Left ventricle myocardium inferior (tissue), 1 donor: ENCODE data around the gene ACTR8. TPM values are rescaled to one million over a fixed set of nuclear protein-coding genes. Genes with fewer than 3 reads are reported as not detected.

Source experiments
- DNase-seq: peaks from one replicate; pipeline ENCODE4 v3.0.0-alpha.2; 2020
- H3K27ac ChIP-seq: fragments of 200-600 bp; replicated peaks from 2 replicates; pipeline ENCODE4 v1.8.0; 2021
- H3K27me3 ChIP-seq: fragments of 200-600 bp; 2 replicates; pipeline ENCODE4 v1.8.0; 2021; ENCODE audit warnings: low read depth
- H3K36me3 ChIP-seq: fragments of 200-600 bp; 2 replicates; pipeline ENCODE4 v1.8.0; 2021
- H3K4me1 ChIP-seq: fragments of 200-600 bp; 2 replicates; pipeline ENCODE4 v1.8.0; 2021
- H3K4me3 ChIP-seq: fragments of 200-600 bp; 2 replicates; pipeline ENCODE4 v1.8.0; 2021; ENCODE audit warnings: mild to moderate bottlenecking, moderate library complexity
- H3K9me3 ChIP-seq: fragments of 200-600 bp; replicated peaks from 2 replicates; pipeline ENCODE4 v1.8.0; 2021
- CTCF ChIP-seq: fragments of 200-600 bp; IDR thresholded peaks from 2 replicates; pipeline ENCODE4 v1.8.0; 2021; ENCODE audit warnings: antibody characterized with exemption, mild to moderate bottlenecking, borderline replicate concordance
- intact Hi-C: fragments of 100-400 bp; cut with micrococcal nuclease; formaldehyde crosslinking; loops from one replicate; pipeline ENCODE4 v1.11.0; 2022
- total RNA-seq: library from RNA; stranded (reverse); fragmentation: NEBNext Ultra II Directional; extraction: Animal tissue kit (Norgen Biotek cat#: 25700); gene quantifications from one replicate; pipeline ENCODE4 v1.2.1, GENCODE V29; 2021
- donor health status: DM: no; HTN: yes; CAD: no; lungs with severe emphysema.

ACTR8 gene
- total RNA-seq, 1 donor from 2014 or later, result 33.2 TPM

- Histone ChIP-seq H3K27ac (no peak overlapping the region), H3K27me3 (peaks cover 4% of the 10 kb centered on the region), H3K36me3 (peaks cover 18% of the 10 kb centered on the region), H3K4me3 (no peak overlapping the region), H3K9me3 (no peaks in the 10 kb centered on the region), H3K4me1 (peaks cover 6% of the 10 kb centered on the region)
- TF ChIP-seq CTCF, result no peak
- no peak for DNase-seq
- intact Hi-C loops, result no loop called here
These were observed 64.1 kb downstream of the ACTR8 start for GRCh38 chr3:53817809-53818208.

DNA sequence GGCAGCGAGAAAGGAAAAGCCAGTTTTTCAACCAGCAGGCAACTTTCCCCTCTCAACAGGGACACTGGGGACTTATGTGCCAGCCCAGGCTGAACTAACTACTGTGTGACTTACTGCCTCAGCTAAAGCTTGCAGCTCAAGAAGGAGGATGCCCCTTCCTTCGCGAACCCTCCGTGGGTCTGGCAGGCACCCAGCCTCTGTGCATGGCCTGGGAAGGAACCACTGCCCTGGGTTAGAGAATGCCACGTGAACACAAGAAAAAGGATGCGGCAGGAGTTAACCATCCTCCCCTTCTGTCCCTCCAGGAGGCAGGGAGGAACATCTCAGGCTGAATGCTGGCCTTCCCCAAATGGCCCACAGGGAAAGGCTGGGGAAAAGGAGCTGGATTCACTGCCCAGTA is 64.7 kb downstream of the ACTR8 start:
- DNase-seq, result no peak
- no peak overlapping the region for H3K4me3 ChIP-seq
- H3K36me3 ChIP-seq, result peaks cover 18% of the 10 kb centered on the region
- no peak overlapping the region for H3K27ac ChIP-seq
- TF ChIP-seq CTCF, result no peak
- intact Hi-C loops, result no loop called here
- no peaks in the 10 kb centered on the region for H3K9me3 ChIP-seq
- peaks cover 6% of the 10 kb centered on the region for H3K4me1 ChIP-seq
- peaks cover 4% of the 10 kb centered on the region for H3K27me3 ChIP-seq

Other genes with a start within 250 kb of the ACTR8 start
- 3.7 TPM for gene CHDH, start 35.7 kb downstream of the ACTR8 start, total RNA-seq
- gene IL17RB, start 35.6 kb downstream of the ACTR8 start, total RNA-seq, result 0.47 TPM
- gene SELENOK, start 9.7 kb upstream of the ACTR8 start, total RNA-seq, result 126 TPM
- gene CACNA2D3, start 240.4 kb upstream of the ACTR8 start, total RNA-seq, result 21.2 TPM